ENCODE results near the gene METTL9.
A peak's percentile ranks its signal among the peaks of the same experiment; 100 is the strongest.
"Not testable (repeated sequence)": the region's sequence is repeated elsewhere in the genome, so short reads cannot be mapped to it uniquely, and the experiment has no call there.

Gene METTL9

DNA sequence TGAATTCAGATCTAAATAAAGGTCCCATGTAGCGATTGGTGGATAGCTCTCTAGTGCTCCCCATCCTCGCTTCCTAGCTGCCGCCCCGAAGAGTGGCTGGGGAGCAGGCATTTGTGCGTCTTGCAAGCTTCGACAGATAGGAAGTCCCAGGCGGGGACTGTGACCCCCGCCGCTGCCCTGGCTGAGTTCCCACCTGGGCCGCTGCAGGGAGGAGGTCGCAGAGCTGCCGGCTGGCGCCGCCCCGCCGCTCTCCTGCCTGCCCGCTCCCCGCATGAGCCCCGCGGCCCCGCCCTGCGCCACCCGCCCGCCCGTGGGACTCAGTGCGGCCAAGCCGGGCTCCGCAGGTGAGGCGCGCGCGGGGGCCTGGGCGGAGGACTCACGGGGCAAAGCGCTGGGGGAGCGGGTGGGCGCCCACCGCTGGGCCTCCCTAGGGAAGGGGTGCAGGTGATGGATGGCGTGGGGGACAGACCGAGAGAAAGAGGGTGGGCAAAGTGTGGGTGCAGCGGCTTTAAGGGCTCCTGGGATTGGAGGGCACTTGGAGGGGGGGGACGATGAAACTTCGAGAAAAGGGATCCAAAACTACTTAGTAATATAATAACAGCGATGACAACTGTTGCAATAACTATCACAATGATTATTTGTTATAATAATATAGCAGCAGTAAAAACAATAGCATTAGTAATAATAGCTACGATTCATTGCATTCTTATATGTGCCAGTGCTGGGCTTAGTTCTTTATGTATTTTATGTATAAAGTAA, 64.7 kb downstream of the METTL9 start, which contains the start of gene OTOA:
Gene OTOA, plus strand, starts transcription at position 80 of the 759 bp plus-strand sequence. CDS start 14,547 bp downstream, outside the sequence.
- no peak for DNase-seq (ENCODE audit: low read depth in 2 of 2)

DNA sequence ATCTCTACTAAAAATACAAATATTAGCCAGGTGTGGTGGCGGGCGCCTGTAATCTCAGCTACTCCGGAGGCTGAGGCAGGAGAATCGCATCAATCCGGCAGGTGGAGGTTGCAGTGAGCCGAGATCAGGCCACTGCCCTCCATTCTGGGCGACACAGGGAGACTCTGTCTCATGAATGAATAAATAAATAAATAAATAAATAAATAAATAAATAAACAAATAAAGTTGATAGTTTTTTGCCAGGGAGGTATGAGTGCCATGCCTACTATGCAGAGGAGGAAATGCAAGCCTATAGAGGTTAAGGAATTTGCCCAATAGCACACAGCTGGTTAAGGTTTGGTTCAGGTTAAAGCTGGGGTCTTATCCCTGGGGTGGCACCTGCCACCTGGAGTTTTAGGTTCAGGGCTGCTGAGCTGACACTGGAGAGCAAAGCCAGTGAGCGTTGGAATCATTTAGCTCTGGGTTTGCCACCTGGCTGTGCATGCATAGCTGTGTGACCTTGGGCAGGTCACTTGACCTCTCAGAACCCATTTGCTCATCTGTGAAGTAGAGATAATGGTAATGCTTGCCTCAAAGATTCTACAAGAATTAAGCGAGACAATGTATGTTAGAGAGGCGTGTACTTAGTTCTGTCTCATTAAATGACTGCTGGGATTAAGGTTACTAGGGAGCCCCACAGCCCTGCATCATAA, 65.6 kb downstream of the METTL9 start:
- DNase-seq (ENCODE audit: low read depth in 2 of 2) = no peak

DNA sequence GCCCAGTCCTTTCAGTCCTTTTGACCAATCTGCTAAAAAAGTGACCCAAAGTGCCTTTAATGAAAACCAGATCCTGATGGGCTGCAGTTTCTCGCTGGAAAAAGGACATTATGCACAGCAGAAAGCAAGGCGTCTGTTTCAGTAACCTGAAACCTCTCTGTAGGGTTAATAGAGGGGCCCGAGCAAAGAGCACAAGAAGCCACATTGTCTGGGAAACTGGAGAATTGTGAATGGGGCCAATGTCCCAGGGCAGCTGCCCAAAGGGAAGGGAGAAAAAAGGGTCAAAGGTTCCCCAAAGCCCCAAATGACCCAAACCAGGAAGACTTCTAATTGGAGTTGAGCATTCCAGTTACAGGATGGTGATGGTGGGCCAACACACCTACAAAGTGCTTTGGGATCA, 67.4 kb downstream of the METTL9 start:
- no peak for DNase-seq (ENCODE audit: low read depth in 2 of 2)

DNA sequence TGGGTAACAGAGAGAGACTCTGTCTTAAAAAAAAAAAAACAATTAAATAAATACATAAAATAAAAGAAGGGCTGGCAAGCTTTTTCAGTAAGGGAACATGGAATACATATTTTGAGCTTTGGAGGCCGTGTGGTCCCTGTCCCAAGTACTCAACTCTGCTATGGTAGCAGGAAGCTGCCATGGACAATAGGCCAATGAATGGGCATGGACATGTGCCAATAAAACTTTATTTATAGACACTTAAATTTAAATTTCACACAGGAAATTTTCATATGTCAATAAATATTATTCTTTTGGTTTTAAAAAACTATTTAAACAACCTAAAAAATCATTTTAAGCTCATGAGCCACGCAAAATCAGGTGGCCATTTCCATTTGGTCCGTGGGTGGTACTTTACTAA, 68.2 kb downstream of the METTL9 start:
- DNase-seq (ENCODE audit: low read depth in 2 of 2) = no peak

DNA sequence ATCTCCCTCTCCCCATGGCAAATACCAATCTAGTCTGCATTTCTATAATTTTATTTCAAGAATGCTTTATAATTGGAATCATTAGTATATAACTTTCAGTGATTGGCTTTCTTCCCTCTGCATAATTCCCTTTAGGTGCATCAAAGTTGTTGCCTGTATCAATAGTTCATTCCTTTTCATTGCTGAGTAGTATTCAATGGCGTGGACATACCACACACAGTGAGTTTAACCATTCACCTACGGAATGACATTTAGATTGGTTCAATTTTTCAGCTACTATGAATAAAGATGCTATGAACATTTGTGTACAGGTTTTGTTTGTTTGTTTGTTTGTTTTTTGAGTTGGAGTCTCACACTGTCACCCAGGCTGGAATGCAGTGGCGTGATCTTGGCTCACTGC, 74.1 kb downstream of the METTL9 start:
- DNase-seq (ENCODE audit: low read depth in 2 of 2) = no peak

DNA sequence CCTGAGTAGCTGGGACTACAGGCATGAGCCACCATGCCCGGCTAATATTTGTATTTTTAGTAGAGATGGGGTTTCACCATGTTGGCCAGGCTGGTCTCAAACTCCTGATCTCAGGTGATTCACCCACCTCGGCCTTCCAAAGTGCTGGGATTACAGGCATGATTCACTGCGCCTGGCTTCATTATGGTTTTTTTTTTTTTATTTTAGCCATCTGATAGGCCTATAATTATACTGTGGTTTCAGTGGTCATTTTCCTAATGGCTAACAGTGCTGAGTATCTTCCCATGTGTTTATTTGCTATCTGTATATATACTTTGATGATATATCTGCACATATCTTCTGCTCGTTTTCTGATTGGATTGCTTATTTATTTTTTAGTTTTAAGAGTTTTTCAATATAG, 75.1 kb downstream of the METTL9 start:
- DNase-seq (ENCODE audit: low read depth in 2 of 2) = not testable (repeated sequence)

DNA sequence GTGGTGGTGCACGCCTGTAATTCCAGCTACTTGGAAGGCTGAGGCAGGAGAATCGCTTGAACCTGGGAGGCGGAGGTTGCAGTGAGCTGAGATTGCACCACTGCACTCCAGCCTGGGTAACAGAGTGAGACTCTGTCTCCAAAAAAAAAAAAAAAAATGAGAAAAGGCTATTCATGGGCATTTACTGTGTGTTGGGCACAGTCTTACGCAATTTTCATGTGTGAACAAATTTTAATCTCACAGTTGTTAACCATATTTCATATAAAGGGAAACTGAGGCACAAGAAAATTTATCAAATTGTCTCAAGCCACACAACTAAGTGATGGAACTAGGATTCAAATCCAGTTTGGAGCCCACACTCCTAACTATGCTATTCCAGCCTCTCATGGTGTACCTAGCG, 81.3 kb downstream of the METTL9 start:
- DNase-seq (ENCODE audit: low read depth in 2 of 2) = not testable (repeated sequence)

DNA sequence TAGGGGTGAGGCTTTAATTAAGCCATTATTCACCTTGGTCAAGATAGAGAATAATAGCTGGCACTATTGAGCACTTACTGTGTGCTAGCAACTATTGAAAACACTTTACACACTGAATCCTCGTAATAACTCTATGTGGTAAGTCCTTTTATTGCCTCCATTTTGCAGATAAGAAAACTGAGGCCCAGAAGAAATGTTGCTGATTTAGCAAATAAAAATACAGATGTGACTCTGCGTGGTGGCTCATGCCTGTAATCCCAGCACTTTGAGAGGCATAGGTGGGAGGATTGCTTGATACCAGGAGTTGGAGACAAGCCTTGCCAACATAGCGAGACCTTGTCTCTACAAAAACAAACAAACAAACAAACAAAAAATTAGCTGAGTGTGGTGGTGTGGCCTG, 83.8 kb downstream of the METTL9 start:
- no peak for DNase-seq (ENCODE audit: low read depth in 2 of 2)

DNA sequence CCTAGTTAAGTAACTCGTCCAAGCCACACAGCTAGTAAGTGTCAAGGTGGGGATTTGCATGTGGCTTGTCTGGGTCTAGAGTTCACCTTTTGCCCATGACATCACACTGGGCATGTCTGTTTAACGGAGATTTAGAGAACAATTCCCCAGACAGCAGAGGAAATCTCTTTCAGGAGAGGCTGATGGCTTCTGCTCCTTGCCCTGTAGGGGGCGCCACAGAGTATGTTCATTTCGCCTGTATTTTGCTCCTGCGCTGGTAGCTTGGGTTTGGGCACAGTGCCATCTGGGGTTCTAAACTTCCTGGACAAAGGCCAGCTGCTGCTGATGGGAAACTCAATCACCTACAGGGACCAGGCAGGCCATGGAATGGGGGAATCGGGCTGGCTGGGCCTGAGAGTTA, 84.8 kb downstream of the METTL9 start:
- DNase-seq (ENCODE audit: low read depth in 2 of 2) = peak; percentile 12 to 30

DNA sequence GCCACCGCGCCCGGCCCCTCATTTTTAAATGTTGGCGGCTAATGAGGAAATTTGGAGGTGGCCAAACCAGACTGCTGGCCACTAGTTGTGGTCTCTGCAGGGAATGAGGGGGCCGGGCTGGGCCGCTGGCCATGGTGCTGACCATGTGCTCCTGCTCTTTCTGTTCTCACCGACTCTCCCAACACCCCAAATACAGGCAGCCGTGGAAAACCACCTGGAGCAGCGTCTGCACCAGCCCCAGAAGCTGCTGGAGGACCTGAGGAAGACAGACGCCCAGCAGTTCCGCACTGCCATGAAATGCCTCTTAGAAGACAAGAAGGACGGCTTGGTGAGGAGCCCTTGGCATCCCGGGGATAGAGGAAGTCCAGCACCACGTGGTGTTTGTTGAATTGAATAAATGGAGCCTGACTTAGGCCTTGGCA, 85.7 kb downstream of the METTL9 start:
- DNase-seq (ENCODE audit: low read depth in 2 of 2) = no peak

DNA sequence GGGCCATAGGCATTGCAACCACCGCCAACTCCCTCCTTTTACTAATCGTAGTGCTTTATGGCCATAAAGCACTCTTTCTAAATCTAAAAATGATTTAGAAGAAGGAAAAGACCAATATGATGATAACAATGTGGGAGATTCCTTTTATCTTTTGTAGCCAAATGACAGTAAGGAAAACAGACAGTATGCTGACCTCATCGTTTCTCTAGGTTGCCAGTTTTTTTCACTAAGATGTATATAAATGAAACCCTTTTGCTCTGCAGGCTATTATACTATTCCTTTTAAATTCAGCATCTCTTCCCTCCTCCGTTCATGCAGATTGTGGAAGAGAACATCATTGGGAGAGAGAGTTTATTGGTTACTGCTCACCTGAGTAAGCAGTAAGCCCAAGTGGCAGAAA, 89.7 kb downstream of the METTL9 start:
- DNase-seq (ENCODE audit: low read depth in 2 of 2) = no peak

DNA sequence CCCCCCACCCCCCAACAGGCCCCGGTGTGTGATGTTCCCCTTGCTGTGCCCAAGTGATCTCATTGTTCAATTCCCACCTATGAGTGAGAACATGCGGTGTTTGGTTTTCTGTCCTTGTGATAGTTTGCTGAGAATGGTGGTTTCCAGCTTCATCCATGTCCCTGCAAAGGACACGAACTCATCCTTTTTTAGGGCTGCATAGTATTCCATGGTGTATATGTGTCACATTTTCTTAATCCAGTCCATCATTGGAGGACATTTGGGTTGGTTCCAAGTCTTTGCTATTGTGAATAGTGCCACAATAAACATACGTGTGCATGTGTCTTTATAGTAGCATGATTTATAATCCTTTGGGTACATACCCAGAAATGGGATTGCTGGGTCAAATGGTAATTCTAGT, 91.6 kb downstream of the METTL9 start:
- not testable (repeated sequence) for DNase-seq (ENCODE audit: low read depth in 2 of 2)

DNA sequence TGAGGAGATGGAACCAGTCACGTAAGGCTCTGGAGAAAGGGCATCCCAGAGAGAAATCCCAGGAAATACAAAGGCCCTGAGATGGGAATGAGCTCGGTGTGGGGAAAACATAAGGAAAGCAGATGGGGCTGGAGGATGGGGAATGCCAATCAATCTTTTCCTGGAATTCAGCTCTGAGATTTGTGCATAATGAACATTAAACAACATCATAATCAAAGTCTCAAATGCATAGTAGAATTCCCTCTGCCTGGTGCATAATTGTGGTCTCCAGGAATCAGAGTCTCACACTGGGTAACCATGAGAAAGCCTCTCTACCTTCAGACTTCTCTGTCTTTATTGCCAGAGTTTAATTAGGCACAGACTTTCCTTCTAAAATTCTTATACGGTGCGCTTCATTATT, 95.2 kb downstream of the METTL9 start:
- no peak for DNase-seq (ENCODE audit: low read depth in 2 of 2)

DNA sequence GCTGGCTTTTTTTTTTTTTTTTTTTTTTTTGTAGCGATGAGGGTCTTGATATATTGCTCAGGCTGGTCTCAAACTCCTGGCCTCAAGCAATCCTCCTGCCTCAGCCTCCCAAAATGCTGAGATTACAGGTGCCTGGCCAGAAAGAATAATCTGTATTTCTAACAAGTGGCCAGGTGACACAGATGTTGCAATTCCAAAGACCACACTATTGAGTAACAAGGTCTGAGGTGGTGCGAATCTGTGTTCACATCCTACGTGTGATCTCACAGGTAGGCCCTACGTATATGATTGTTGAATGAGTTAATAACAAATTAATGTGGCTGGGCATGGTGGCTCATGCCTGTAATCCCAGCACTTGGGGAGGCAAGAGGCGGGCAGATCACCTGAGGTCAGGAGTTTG, 97.7 kb downstream of the METTL9 start:
- no peak for DNase-seq (ENCODE audit: low read depth in 2 of 2)

DNA sequence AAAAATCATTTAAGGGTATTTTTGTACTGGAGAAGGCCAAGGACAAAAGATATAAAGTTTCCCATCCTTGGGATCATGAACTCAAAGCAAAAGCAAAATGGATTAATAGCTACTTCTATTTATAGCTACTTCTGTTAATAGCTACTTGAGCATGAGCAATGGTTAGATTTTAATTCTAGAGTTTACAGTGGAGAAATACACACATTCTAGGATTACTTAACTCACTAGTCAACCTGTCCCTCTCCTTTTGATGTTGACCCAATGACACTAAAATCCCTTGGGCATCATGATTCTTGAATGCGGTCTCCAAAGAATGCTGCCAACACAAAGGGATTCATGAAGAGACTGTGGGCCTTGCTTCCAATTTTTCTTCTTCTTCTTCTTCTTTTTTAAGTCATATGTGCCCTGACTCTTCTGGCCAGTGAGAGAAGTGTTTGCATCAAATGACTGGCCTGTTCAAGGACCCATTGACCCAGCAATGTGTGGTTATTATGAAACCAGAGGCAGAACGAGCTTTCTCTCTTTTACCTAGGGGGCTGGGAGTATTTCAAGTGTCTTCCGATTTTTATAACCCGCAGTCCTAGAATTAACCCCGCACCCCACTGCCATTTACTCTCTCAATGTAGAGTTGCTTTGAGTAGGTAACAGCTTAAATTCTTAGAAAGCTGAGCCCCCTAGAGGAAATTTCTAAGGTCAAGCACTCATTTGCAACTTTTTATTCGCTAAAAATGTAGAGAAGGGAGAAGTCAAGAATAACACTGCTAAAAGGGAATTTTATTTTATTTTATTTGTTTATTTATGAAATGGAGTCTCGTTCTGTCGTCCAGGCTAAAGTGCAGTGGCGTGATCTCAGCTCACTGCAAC, 99.0 kb downstream of the METTL9 start:
- no peak for DNase-seq (ENCODE audit: low read depth in 2 of 2)

DNA sequence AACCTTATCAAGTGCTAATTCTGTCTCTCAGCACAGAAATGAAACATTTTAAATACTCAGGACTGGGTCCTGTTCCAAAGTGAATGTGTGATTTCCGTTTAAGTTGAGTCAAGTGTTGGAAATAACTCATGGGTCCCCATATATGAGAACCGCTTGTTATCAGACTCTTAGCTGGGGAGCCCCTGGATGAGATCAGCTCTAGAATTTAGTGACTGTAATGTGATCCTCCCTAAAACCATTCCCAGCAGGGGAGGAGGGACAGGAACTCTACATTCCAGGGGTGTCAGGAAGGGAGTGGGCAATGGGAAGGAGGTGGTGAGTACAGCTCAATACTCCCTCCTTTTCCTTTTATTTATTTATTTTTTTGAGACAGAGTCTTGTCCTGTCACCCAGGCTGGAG, 101.9 kb downstream of the METTL9 start:
- no peak for DNase-seq (ENCODE audit: low read depth in 2 of 2)

DNA sequence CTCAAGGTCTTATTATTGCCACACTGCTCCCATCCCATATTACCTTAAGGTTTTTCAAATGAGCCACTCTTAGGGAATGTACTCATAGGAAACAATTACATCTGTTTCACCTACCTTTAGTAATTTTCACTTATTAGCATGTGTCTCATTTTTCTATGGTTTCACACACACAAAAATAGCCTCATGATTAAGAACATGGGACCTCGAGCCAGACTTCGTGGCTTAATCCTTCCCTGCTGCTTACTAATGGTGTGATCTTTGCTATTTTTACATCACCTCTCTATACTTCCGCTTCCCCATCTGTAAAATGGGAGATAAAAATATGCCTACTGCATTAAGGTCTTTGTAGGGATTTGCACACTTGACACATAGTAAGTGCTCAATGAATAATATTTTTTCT, 102.9 kb downstream of the METTL9 start:
- no peak for DNase-seq (ENCODE audit: low read depth in 2 of 2)

DNA sequence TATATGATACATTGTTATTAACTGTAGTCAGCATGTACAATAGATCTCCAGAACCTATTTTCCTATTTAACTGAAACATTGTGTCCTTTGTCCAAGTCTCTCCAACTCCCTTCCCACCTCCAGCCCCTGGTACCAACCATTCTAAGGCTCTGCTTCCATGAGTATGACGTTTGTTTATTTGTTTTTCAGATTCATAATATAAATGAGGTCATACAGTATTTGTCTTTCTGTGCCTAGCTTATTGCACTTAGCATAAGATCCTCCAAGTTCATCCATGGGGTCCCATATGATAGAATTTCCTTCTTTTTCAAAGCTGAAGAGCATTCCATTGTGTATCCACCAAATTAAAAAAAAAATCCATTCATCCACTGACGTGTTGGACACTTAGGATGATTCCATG, 103.8 kb downstream of the METTL9 start:
- no peak for DNase-seq (ENCODE audit: low read depth in 2 of 2)

DNA sequence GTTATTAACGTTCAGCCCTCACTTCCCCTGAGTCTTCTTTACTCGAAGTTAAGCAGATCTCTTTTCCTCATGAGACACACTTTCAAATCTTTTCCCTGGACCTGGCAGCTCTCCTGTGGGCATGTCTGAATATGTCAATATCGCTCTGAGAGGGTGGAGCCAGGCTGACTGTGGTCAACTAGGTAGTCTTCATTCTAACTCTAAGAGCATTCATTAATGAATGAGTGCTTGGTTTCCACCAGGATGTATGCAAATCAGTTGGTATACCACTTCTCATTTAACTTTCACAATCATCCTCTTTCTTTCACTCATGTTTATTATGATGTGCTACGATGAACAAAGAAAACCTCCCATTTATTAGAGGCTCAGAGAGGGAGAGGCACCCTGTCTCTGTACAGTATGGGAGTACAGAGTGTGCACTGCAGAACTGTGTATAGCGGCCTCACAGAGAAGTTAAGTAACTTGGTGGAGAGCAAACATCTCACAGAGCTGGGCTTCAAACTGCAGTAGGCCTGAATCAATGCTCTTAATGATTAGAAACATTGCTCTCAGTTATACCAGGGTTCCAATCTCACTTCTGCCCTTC, 104.3 kb downstream of the METTL9 start:
- DNase-seq (ENCODE audit: low read depth in 2 of 2) = no peak

DNA sequence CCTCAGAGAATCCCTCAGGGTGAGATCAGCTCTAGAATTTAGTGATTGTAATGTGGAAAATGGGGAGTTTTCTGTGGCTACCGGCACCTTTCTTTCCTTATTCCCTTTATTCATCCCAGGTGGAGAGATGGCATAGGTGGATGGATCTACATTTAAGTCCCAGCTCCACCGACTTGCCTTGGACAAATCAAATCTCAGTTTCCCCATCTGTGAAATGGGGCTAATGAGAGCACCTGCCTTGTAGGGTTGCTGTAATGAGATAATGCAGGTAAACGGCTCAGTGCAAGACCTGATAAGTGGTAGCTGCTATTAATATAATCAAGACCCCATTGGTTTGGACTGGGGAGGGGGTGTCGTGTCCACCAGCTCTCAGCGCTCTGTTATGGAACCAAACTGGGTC, 104.9 kb downstream of the METTL9 start:
- DNase-seq (ENCODE audit: low read depth in 2 of 2) = no peak

DNA sequence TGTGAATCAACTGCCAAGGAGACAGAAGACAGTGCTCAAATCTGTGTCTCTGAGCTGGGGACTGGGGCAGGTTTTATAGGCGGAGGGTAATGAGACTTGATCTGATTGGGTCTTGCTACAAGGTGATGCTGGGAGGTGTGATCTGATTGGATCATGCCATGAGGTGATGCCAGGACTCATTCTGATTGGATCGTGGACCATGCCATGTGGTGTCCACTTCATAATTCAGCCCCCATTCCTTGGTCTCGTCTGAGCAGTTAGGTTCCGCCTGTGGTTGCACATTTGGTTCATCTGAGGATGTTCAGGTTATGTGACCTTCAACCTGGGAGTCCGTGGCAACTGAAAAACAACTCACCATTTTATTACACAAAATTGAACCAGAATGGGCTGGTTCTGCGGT, 105.4 kb downstream of the METTL9 start:
- DNase-seq (ENCODE audit: low read depth in 2 of 2) = no peak
